GM21529 (cell line): ENCODE data around the gene UTP4.

Experiments
- ATAC-seq: cut with Tn5 transposase; IDR thresholded peaks from one replicate; pipeline ENCODE4 v1.9.1; 2021; ENCODE audit not compliant: unreplicated experiment

The UTP4 gene

GRCh38 chr16:69201291-69201690 is 68.8 kb downstream of the UTP4 start:
- no peak for ATAC-seq

- ATAC-seq, result no peak
Measured at GRCh38 chr16:69201787-69202186, 69.3 kb downstream of the UTP4 start.

DNA sequence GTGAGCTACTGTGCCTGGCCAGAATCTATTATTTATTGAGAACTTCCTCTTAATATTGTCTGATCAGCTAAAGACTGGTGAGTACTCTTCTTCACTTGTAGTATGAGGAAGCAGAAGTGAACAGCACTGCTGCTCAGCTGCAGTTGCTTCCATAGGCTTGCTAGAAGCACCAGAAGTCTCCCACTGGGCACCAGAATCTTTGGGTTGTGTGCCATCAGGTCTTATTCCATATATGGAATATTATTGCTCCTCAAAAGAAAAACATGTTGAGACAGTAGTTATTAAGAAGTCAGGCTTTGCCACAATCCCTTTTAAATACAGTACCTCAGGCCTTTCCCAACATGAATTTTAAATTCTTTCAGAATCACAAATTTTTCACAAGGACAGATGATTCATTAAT is 71.7 kb downstream of the UTP4 start:
- ATAC-seq, result no peak

DNA sequence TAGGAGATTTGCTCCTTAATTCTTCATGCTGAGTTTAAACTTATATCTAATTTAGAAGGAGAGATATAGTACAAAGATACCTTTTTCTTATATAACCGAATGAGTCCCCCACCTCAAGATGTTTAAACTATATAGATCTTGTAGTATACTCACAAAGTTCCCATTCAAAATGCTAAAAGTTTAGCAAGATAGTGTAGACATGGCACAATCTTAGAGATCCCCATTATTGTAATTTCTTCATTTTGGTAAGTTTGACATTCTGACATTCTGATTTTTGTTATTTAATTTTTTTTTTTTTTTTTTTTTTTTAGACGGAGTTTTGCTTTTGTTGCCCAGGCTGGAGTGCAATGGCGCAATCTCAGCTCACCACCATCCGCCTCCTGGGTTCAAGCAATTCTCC is 77.3 kb downstream of the UTP4 start:
- ATAC-seq, result no peak

GRCh38 chr16:69217433-69217832 is 85.0 kb downstream of the UTP4 start:
- no peak for ATAC-seq
